Keratinocyte (primary cell): ENCODE results near the gene ARRDC1.
A peak's percentile ranks its signal among the peaks of the same experiment; 100 is the strongest.

ENCODE experiments used
- CTCF ChIP-seq, 3 experiments: IDR thresholded peaks in 1 of 3; conservative IDR thresholded peaks in 1 of 3; optimal IDR thresholded peaks in 1 of 3; 2 replicates in 2 of 3; 3 replicates in 1 of 3; pipeline versions ENCODE3 to v1.5.1; 2011; ENCODE audit warnings: low read length in 3 of 3, mild to moderate bottlenecking in 3 of 3, moderate library complexity in 2 of 3, control low read depth in 1 of 3, inconsistent platforms in 1 of 3; ENCODE audit not compliant: insufficient read depth in 2 of 3; ENCODE audit errors: extremely low read depth in 1 of 3
- EZH2 ChIP-seq: IDR thresholded peaks from one replicate; pipeline ENCODE4 v1.6.1; 2012; ENCODE audit warnings: inconsistent platforms, mild to moderate bottlenecking, low read length, moderate library complexity

- peak in 1 of 3 experiments; percentile 5 for TF ChIP-seq CTCF (optimal IDR thresholded peaks at IDR 0.05 in 1 of 3, IDR thresholded peaks at IDR 0.05 in 1 of 3, conservative IDR thresholded peaks at IDR 0.05 in 1 of 3; ENCODE audit: extremely low read depth in 1 of 3, insufficient read depth in 2 of 3, low read length in 3 of 3)
- no peak for TF ChIP-seq EZH2
Observed at GRCh38 chr9:137590469-137591383, 14.8 kb upstream of the ARRDC1 start, which contains the start of gene ZMYND19.
